Measurements from ENCODE around the gene SALL2. TPM values are rescaled to one million over a fixed set of nuclear protein-coding genes. Genes with fewer than 3 reads are reported as not detected.
A peak's percentile ranks its signal among the peaks of the same experiment; 100 is the strongest.

SALL2 gene
- total and polyA plus RNA-seq, 10 of the 15 experiments (the other 5 are each of a cell fraction or from before 2014, with no cell fraction given), result 1.6 to 6.2 (median 2.1) TPM

GRCh38 chr14:21510735-21511657, 15.2 kb downstream of the SALL2 start, which contains the start of gene METTL3 (continued):
- peak; percentile 35; the same call in 1 of the 2 replicates for TF ChIP-seq ZBTB11 (CRISPR knock-in tag; IDR thresholded peaks at IDR 0.05)
- TF ChIP-seq CREM (IDR thresholded peaks at IDR 0.05; ENCODE audit: low read depth), result peak; percentile 96
- TF ChIP-seq CBX3 (IDR thresholded peaks at IDR 0.05; ENCODE audit: borderline replicate concordance, low read depth), result no peak
- TF ChIP-seq RB1 (IDR thresholded peaks at IDR 0.05; ENCODE audit: borderline replicate concordance), result no peak
- TF ChIP-seq ATF7 (IDR thresholded peaks at IDR 0.05; ENCODE audit: low read depth), result peak; percentile 72
- TF ChIP-seq FOS (IDR thresholded peaks at IDR 0.05; ENCODE audit: borderline replicate concordance, extremely low read depth, insufficient read length), result no peak
- peak; percentile 84 for TF ChIP-seq TAF1 (IDR thresholded peaks at IDR 0.05; ENCODE audit: borderline replicate concordance, low read depth, low read length)
- no peak for TF ChIP-seq KDM1A (IDR thresholded peaks at IDR 0.05; ENCODE audit: borderline replicate concordance)
- TF ChIP-seq SREBF1 (IDR thresholded peaks at IDR 0.05; ENCODE audit: low read length), result no peak
- TF ChIP-seq ZNF207 (IDR thresholded peaks at IDR 0.05; ENCODE audit: borderline replicate concordance), result no peak
- TF ChIP-seq ZNF592 (IDR thresholded peaks at IDR 0.05), result no peak
- no peak for TF ChIP-seq CTCF (IDR thresholded peaks at IDR 0.05 in 2 of 3, conservative IDR thresholded peaks at IDR 0.05 in 1 of 3; ENCODE audit: control insufficient read depth in 2 of 3, extremely low read depth in 1 of 3, insufficient read depth in 1 of 3, low read depth in 3 of 3, low read length in 3 of 3)
- TF ChIP-seq ZNF384 (IDR thresholded peaks at IDR 0.05; ENCODE audit: borderline replicate concordance, low read depth, low read length), result no peak
- TF ChIP-seq JUND (IDR thresholded peaks at IDR 0.05; ENCODE audit: low read depth, low read length), result no peak
- TF ChIP-seq CBFB (IDR thresholded peaks at IDR 0.05; ENCODE audit: low read depth), result peak; percentile 68

Data from GM12878 (cell line).